GM12892 (cell line): ENCODE measurements around the gene PROM2. TPM values are rescaled to one million over a fixed set of nuclear protein-coding genes. Genes with fewer than 3 reads are reported as not detected.
"Not testable (repeated sequence)": the region's sequence is repeated elsewhere in the genome, so short reads cannot be mapped to it uniquely, and the experiment has no call there.

ENCODE experiments used
- DNase-seq: peaks from one replicate; pipeline ENCODE4 v3.0.0; 2011; ENCODE audit not compliant: insufficient read length
- FAIRE-seq: peaks from 2 replicates; lab custom pipeline; 2011; peaks lifted over from hg19 to GRCh38; lab: Jason Lieb, UNC
- POLR2A ChIP-seq: IDR thresholded peaks from 2 replicates; pipeline ENCODE4 v1.6.1; 2011; ENCODE audit warnings: low read depth, low read length, control low read depth
- POLR2AphosphoS5 ChIP-seq: IDR thresholded peaks from 2 replicates; pipeline ENCODE4 v1.6.1; 2011; ENCODE audit warnings: low read depth, low read length, control low read depth
- TAF1 ChIP-seq: IDR thresholded peaks from 2 replicates; pipeline ENCODE4 v1.6.1; 2011; ENCODE audit warnings: low read depth, mild to moderate bottlenecking, control low read depth, low read length, borderline replicate concordance
- polyA plus RNA-seq: library from polyadenylated mRNA; unstranded; fragments of >200 nt; gene quantifications from one replicate; pipeline ENCODE4 v1.2.1, GENCODE V29; 2012; ENCODE audit warnings: missing spikeins, inconsistent platforms; ENCODE audit not compliant: missing spikeins

Gene PROM2, protein sequence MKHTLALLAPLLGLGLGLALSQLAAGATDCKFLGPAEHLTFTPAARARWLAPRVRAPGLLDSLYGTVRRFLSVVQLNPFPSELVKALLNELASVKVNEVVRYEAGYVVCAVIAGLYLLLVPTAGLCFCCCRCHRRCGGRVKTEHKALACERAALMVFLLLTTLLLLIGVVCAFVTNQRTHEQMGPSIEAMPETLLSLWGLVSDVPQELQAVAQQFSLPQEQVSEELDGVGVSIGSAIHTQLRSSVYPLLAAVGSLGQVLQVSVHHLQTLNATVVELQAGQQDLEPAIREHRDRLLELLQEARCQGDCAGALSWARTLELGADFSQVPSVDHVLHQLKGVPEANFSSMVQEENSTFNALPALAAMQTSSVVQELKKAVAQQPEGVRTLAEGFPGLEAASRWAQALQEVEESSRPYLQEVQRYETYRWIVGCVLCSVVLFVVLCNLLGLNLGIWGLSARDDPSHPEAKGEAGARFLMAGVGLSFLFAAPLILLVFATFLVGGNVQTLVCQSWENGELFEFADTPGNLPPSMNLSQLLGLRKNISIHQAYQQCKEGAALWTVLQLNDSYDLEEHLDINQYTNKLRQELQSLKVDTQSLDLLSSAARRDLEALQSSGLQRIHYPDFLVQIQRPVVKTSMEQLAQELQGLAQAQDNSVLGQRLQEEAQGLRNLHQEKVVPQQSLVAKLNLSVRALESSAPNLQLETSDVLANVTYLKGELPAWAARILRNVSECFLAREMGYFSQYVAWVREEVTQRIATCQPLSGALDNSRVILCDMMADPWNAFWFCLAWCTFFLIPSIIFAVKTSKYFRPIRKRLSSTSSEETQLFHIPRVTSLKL
- 0.08 TPM for polyA plus RNA-seq

DNA sequence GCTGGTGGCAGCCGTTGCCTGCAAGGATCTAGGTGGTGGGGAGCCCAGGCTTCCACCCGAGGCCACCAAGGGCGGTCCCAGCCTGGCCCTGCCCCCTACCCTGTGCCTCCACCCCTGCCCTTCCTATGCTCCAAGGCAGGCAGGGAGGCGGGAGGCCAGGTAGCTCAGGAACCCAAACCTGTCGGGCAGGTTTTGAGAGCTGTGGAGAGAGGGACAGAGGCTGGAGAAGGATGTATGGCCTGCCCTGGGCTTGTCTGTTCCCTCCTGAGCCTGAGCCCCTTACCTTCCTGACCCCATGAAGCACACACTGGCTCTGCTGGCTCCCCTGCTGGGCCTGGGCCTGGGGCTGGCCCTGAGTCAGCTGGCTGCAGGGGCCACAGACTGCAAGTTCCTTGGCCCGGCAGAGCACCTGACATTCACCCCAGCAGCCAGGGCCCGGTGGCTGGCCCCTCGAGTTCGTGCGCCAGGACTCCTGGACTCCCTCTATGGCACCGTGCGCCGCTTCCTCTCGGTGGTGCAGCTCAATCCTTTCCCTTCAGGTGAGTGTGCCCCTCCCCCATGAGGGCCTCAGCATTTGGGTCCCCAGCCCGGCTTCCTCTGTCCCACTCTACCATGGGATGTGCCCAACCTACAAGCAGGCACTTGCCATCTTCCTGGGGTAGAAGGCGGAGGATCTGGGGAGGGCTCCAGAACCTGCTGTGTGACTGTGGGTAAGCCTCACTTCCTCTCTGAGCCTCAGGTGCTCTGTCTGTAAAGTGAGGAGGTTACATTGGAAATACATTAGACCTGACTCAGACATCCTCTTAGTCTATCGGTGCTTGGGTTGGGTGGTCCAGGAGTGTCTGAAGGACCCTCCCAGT is at the start of gene PROM2:
Gene PROM2 (plus strand): TSS at position 159 of the 860 bp plus-strand sequence. CDS start 137 bp downstream, at position 296.
- no peak for FAIRE-seq

DNA sequence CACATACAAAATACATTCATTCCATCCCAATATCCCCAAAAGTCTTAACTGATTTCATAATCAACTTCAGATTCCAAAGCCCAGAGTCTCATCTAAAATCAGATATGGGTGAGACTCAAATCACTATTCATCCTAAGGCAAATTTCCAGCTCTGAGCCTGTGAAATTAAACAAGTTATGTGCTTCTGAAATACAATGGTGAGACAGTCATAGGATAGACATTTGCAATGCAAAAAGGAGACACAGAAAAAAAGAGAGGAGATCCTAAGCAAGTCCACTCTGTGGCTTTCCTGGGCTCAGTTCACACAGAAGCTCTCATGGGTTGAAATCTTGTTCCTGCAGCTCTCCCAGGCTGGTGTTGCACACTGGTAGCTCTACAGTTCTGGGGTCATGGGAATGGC is 48.6 kb upstream of the PROM2 start:
- no peak for TF ChIP-seq POLR2A
- TF ChIP-seq TAF1: no peak
- TF ChIP-seq POLR2AphosphoS5: no peak
- DNase-seq (no peak), FAIRE-seq (no peak)

More for the DNA sequence above, at the start of gene PROM2:
- DNase-seq: no peak
- no peak for TF ChIP-seq TAF1
- TF ChIP-seq POLR2AphosphoS5: no peak
- TF ChIP-seq POLR2A: no peak

DNA sequence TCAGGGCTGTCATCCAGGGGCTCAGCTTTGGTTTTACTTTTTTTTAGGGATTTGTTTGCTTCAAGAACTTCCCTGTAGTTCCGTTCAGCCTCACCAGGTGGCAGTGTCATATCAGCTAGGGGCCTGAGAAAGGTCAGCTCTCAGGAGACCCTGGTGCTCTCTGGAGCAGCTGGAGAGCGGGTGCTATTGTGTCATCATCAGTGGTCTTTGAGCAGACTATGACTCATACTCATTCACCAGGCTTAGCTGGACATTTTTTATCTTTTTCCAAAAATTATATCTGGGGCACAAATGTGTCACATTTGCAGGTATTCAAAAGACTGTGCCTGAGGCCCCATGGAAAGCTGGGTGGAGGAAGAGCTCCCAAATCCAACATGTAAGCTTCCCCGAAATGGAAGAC is 42.5 kb upstream of the PROM2 start:
- DNase-seq (peak; percentile 25), FAIRE-seq (no peak)
- no peak for TF ChIP-seq POLR2A
- TF ChIP-seq POLR2AphosphoS5: no peak
- TF ChIP-seq TAF1: no peak

DNA sequence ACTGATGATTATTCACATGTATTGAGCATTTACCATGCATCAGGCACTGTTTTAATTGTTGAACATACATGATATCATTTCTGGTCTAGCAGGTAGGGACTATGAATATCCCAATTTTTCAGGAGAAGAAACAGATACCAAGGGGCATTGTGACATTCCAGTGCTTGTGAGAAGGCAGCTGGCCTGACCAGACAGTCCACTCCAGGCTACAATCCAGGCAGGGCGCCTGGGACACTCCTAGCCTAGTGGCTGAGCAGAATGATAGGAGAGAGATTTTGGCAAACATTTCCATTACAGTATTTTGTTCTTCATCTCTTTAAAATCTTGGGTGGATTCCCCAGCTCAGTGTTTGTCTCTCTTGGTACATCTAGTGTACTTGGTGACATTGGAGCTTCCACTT is 42.0 kb upstream of the PROM2 start:
- DNase-seq (no peak), FAIRE-seq (no peak)
- TF ChIP-seq TAF1: no peak
- TF ChIP-seq POLR2A: no peak
- no peak for TF ChIP-seq POLR2AphosphoS5

GRCh38 chr2:95234286-95234785 is 39.9 kb upstream of the PROM2 start:
- TF ChIP-seq TAF1: no peak
- TF ChIP-seq POLR2AphosphoS5: no peak
- TF ChIP-seq POLR2A: no peak
- FAIRE-seq (no peak), DNase-seq (no peak)

GRCh38 chr2:95234816-95235215 is 39.4 kb upstream of the PROM2 start:
- TF ChIP-seq POLR2AphosphoS5 (no peak), POLR2A (no peak), TAF1 (no peak)
- FAIRE-seq (no peak), DNase-seq (no peak)

DNA sequence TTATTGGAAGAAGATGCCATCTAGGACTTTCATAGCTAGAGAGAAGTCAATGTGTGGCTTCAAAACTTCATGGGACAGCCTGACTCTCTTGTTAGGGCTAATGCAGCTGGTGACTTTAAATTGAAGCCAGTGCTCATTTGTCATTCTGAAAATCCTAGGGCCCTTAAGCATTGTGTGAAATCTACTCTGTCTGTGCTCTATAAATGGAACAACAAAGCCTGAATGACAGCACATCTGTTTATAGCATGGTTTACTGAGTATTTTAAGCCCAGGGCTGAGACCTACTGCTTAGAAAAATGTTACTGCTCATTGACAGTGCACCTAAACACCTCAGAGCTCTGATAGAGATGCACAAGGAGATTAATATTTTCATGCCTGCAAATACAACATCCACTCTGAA is 36.1 kb upstream of the PROM2 start:
- TF ChIP-seq POLR2A: no peak
- TF ChIP-seq POLR2AphosphoS5: no peak
- TF ChIP-seq TAF1: no peak
- DNase-seq (no peak), FAIRE-seq (no peak)

- TF ChIP-seq POLR2A (no peak), TAF1 (no peak), POLR2AphosphoS5 (no peak)
- FAIRE-seq: no peak
- DNase-seq: no peak
Measured at GRCh38 chr2:95240091-95240490, 34.2 kb upstream of the PROM2 start.

GRCh38 chr2:95240556-95240955 is 33.7 kb upstream of the PROM2 start:
- no peak for FAIRE-seq
- TF ChIP-seq POLR2AphosphoS5: no peak
- no peak for DNase-seq

- FAIRE-seq, DNase-seq: not testable (repeated sequence)
Measured at GRCh38 chr2:95242084-95242483, 32.2 kb upstream of the PROM2 start.

DNA sequence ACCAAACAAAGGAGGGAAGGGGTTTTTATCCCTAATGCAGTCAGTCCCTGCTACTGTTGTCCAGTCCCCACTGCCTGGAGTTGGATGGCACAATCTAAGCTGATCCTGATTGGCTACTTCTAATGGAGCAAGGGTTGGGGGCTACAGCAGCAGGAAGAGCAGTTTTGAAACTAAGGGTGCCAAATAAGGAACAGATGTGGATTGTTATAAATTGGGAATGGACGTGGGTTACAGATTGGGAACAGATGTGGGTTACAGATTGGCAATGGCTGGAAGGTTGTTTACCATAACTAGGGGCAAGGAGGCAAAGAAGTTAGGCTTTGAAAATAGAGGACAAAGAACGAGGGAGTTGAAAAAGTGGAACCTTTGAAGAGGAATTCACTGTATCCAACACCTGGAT is 16.0 kb upstream of the PROM2 start:
- FAIRE-seq: no peak
- TF ChIP-seq POLR2AphosphoS5 (no peak), POLR2A (no peak), TAF1 (no peak)

More for the DNA sequence above, 16.0 kb upstream of the PROM2 start:
- DNase-seq: no peak
